Activated B cell treated with CpG ODN at 0.5 μM for 24 hours (primary cell): ENCODE data around the gene AKT1S1. TPM values are rescaled to one million over a fixed set of nuclear protein-coding genes. Genes with fewer than 3 reads are reported as not detected.

Experiments
- ATAC-seq: fragments of 200-7000 bp; cut with Tn5 transposase; one replicate; pipeline ENCODE4 v1.10.0; 2021; ENCODE audit warnings: low read depth, mild to moderate bottlenecking, moderate library complexity
- CTCF ChIA-PET: fragments of 350-600 bp; sonication (Branson Sonifier 250); formaldehyde crosslinking; loops from one replicate; lab custom pipeline; 2021; ENCODE audit warnings: antibody characterized with exemption; lab: Charles Lee
- POLR2A ChIA-PET: fragments of 350-600 bp; sonication (Branson Sonifier 250); formaldehyde crosslinking; loops from one replicate; lab custom pipeline; 2021; ENCODE audit warnings: antibody characterized with exemption; lab: Charles Lee
- DNase-seq: peaks from one replicate; pipeline ENCODE4 v3.0.0; 2022
- H3K27ac Mint-ChIP-seq: one replicate; pipeline ENCODE4 v1.8.0; 2020; ENCODE audit warnings: mixed read lengths
- H3K27me3 Mint-ChIP-seq: one replicate; pipeline ENCODE4 v1.8.0; 2021; ENCODE audit warnings: mixed read lengths
- H3K36me3 Mint-ChIP-seq: one replicate; pipeline ENCODE4 v1.8.0; 2021; ENCODE audit warnings: low read depth, mixed read lengths
- H3K4me1 Mint-ChIP-seq: one replicate; pipeline ENCODE4 v1.8.0; 2021; ENCODE audit warnings: mixed read lengths
- H3K4me3 Mint-ChIP-seq: one replicate; pipeline ENCODE4 v1.8.0; 2020; ENCODE audit warnings: mild to moderate bottlenecking, mixed read lengths
- H3K9me3 Mint-ChIP-seq: one replicate; pipeline ENCODE4 v1.8.0; 2020; ENCODE audit warnings: mixed read lengths
- CTCF ChIP-seq: fragments of 200-600 bp; IDR thresholded peaks from one replicate; pipeline ENCODE4 v1.8.0; 2022; ENCODE audit warnings: antibody characterized with exemption, mild to moderate bottlenecking
- intact Hi-C: fragments of 100-400 bp; cut with micrococcal nuclease; formaldehyde crosslinking; loops from one replicate; pipeline ENCODE4 v1.15.1; 2024
- total RNA-seq: library from RNA; stranded (reverse); gene quantifications from 2 replicates; pipeline ENCODE4 v1.2.3, GENCODE V29; 2022

The AKT1S1 gene
- total RNA-seq, 1 donor from 2014 or later = 28.7 TPM

GRCh38 chr19:49832556-49832955, 44.6 kb downstream of the AKT1S1 start:
- CTCF ChIA-PET = no interaction called here
- H3K4me1 Mint-ChIP-seq = peaks cover 2% of the 10 kb centered on the region
- H3K4me3 Mint-ChIP-seq = no peak overlapping the region

GRCh38 chr19:49831592-49831991, 45.6 kb downstream of the AKT1S1 start:
- Mint-ChIP-seq H3K27ac (no peak overlapping the region), H3K9me3 (no peaks in the 10 kb centered on the region), H3K4me1 (peaks cover 2% of the 10 kb centered on the region), H3K27me3 (no peaks in the 10 kb centered on the region), H3K4me3 (no peak overlapping the region), H3K36me3 (peaks cover 78% of the 10 kb centered on the region)
- DNase-seq (no peak), ATAC-seq (no peak)
- TF ChIP-seq CTCF = no peak
- ChIA-PET POLR2A (no interaction called here), CTCF (no interaction called here)
- intact Hi-C loops = no loop called here

More at GRCh38 chr19:49832556-49832955, 44.6 kb downstream of the AKT1S1 start:
- POLR2A ChIA-PET = interaction anchor here (1.0 kb wide), 1 partner anchor 18 kb away, joined by 3 read pairs; the partner anchor contains the start of gene PTOV1
- H3K27ac Mint-ChIP-seq = no peak overlapping the region
- no peak for TF ChIP-seq CTCF
- DNase-seq (no peak), ATAC-seq (no peak)
- H3K27me3 Mint-ChIP-seq = no peaks in the 10 kb centered on the region
- H3K9me3 Mint-ChIP-seq = no peaks in the 10 kb centered on the region
- H3K36me3 Mint-ChIP-seq = peaks cover 76% of the 10 kb centered on the region
- intact Hi-C loops = no loop called here

- H3K9me3 Mint-ChIP-seq = no peaks in the 10 kb centered on the region
- POLR2A ChIA-PET = no interaction called here
- no peak overlapping the region for H3K27ac Mint-ChIP-seq
- CTCF ChIA-PET = no interaction called here
- no peak overlapping the region for H3K4me3 Mint-ChIP-seq
- DNase-seq (no peak), ATAC-seq (no peak)
- intact Hi-C loops = no loop called here
- peaks cover 2% of the 10 kb centered on the region for H3K4me1 Mint-ChIP-seq
- no peaks in the 10 kb centered on the region for H3K27me3 Mint-ChIP-seq
- H3K36me3 Mint-ChIP-seq = peaks cover 75% of the 10 kb centered on the region
- no peak for TF ChIP-seq CTCF
Measured at GRCh38 chr19:49830766-49831165, 46.4 kb downstream of the AKT1S1 start.

DNA sequence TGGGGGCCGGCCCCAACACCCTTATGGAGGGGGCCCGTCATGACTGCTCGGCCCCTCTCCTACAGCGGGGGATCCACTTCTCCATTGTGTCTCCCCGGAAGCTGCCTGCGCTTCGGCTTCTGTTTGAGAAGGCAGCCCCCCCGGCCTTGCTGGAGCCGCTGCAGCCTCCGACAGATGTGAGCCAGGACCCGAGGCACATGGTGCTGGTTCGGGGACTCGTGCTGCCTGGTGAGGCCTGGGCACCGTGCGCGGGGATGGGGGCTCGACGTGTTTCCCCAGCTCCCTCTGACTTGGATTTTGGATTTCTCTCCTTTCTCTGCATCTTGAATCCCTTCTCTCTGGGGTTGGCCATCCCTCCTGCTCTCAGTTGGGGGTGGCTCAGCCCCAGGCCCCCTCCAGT, 47.4 kb downstream of the AKT1S1 start:
- Mint-ChIP-seq H3K27ac (no peak overlapping the region), H3K27me3 (no peaks in the 10 kb centered on the region), H3K9me3 (no peaks in the 10 kb centered on the region), H3K4me1 (peaks cover 2% of the 10 kb centered on the region), H3K36me3 (peaks cover 70% of the 10 kb centered on the region), H3K4me3 (no peak overlapping the region)
- ChIA-PET POLR2A (no interaction called here), CTCF (no interaction called here)
- no peak for DNase-seq
- intact Hi-C loops = no loop called here
- no peak for ATAC-seq
- no peak for TF ChIP-seq CTCF

DNA sequence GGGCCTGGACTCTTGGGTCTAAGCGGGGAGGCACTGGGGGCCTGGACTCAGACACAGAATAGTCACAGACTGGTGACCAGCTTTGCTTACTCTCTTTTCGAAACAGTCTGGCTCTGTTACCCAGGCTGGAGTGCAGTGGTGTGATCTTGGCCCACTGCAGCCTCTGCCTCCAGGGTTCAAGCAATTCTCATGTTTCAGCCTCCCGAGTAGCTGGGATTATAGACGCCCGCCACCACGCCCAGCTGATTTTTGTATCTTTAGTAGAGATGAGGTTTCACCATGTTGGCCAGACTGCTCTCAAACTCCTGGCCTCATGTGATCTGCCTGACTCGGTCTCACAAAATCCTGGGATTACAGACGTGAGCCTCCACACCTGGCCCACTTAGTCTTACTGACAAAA, 48.0 kb downstream of the AKT1S1 start:
- intact Hi-C loops = no loop called here
- POLR2A ChIA-PET = interaction anchor here (0.6 kb wide), 1 partner anchor 9 kb away, joined by 4 read pairs; no protein-coding TSS in a partner anchor

More for the DNA sequence above, 48.0 kb downstream of the AKT1S1 start:
- TF ChIP-seq CTCF = no peak
- DNase-seq = no peak
- H3K4me1 Mint-ChIP-seq = peaks cover 2% of the 10 kb centered on the region
- ATAC-seq = no peak
- H3K9me3 Mint-ChIP-seq = no peaks in the 10 kb centered on the region
- CTCF ChIA-PET = no interaction called here
- H3K36me3 Mint-ChIP-seq = peaks cover 67% of the 10 kb centered on the region
- H3K27me3 Mint-ChIP-seq = no peaks in the 10 kb centered on the region
- H3K27ac Mint-ChIP-seq = no peak overlapping the region
- H3K4me3 Mint-ChIP-seq = no peak overlapping the region
